SJSA1 (cell line): Measurements from ENCODE around the gene INSRR. TPM values are rescaled to one million over a fixed set of nuclear protein-coding genes. Genes with fewer than 3 reads are reported as not detected.
A peak's percentile ranks its signal among the peaks of the same experiment; 100 is the strongest.

Experiments used
- DNase-seq, 2 experiments: peaks; one replicate each; pipeline ENCODE4 v3.0.0-alpha.2; 2015 to 2020; ENCODE audit warnings: low spot score in 2 of 2, low read depth in 1 of 2
- H3K27ac ChIP-seq: fragments of 250-450 bp; sonication (Bioruptor Pico); 2 replicates; pipeline ENCODE4 v1.5.1; 2020; ENCODE audit warnings: mild to moderate bottlenecking, moderate library complexity
- H3K27me3 ChIP-seq: fragments of 250-450 bp; sonication (Bioruptor Pico); replicated peaks from 2 replicates; pipeline ENCODE4 v1.5.1; 2020; ENCODE audit warnings: mild to moderate bottlenecking, moderate library complexity
- H3K36me3 ChIP-seq: fragments of 250-450 bp; sonication (Bioruptor Pico); 2 replicates; pipeline ENCODE4 v1.5.1; 2020; ENCODE audit warnings: mild to moderate bottlenecking
- H3K4me1 ChIP-seq: fragments of 250-450 bp; sonication (Bioruptor Pico); replicated peaks from 2 replicates; pipeline ENCODE4 v1.6.1; 2021; ENCODE audit warnings: mild to moderate bottlenecking
- H3K4me3 ChIP-seq: fragments of 250-450 bp; sonication (Bioruptor Pico); 2 replicates; pipeline ENCODE4 v1.5.1; 2020; ENCODE audit warnings: mild to moderate bottlenecking
- H3K9me3 ChIP-seq: fragments of 250-450 bp; sonication (Bioruptor Pico); replicated peaks from 2 replicates; pipeline ENCODE4 v1.5.1; 2020; ENCODE audit warnings: mild to moderate bottlenecking
- total RNA-seq: library from RNA; depleted of rRNA; stranded (reverse); fragments of >200 nt; shearing (Covaris generic); gene quantifications from 2 replicates; pipeline ENCODE4 v1.2.3, GENCODE V29; 2014

INSRR gene
- total RNA-seq, 1 experiment from 2014 or later, result not detected

DNA sequence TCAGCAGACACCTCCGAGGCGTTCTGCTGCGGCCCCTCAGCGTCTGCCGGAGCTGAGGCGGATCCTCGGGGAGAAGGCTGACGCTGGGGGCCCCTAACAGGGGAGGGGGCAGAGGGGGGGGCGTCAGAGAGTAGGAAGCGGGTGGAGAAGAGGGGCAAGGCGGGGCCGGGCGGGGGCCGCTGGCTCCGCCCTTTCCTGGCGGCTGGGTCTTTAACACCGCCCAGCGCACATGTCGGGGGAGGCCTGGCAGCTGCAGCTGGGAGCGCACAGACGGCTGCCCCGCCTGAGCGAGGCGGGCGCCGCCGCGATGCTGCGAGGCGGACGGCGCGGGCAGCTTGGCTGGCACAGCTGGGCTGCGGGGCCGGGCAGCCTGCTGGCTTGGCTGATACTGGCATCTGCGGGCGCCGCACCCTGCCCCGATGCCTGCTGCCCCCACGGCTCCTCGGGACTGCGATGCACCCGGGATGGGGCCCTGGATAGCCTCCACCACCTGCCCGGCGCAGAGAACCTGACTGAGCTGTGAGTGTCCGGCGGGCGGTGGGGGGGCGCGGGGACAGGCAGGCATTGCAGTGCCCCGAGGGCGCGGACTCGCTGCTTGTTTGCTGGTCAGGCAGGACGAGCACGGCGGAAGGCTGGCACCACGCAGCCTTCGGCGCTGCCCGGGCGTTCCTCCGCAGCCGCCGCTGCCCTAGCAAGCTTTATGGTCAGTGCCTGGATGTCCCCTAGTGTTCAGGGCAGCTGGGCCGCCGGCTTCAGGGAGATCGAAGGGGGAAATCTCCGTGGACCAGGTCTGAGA, 1.9 kb upstream of the INSRR start, which contains the start of gene NTRK1:
NTRK1 (plus strand) TSS at position 238 of the 796 bp plus-strand sequence; CDS start at position 308, 70 bp downstream.
- H3K4me3 ChIP-seq, result no peak within 1 kb of the TSS
- H3K9me3 ChIP-seq, result 0 out of 2 replicates have a peak, but pooled peaks cover 2% of the 10 kb centered on the region
- no peaks in the 10 kb centered on the region for H3K36me3 ChIP-seq
- H3K27ac ChIP-seq, result no peak within 1 kb of the TSS
- H3K4me1 ChIP-seq, result peaks cover 21% of the 10 kb centered on the region
- no peak for DNase-seq
- H3K27me3 ChIP-seq, result peaks cover 74% of the 10 kb centered on the region

GRCh38 chr1:156860113-156860627, 1.3 kb upstream of the INSRR start:
- Histone ChIP-seq H3K9me3 (0 out of 2 replicates have a peak, but pooled peaks cover 2% of the 10 kb centered on the region), H3K4me3 (no peak overlapping the region), H3K27me3 (peaks cover 78% of the 10 kb centered on the region), H3K4me1 (peaks cover 21% of the 10 kb centered on the region), H3K27ac (no peak overlapping the region), H3K36me3 (no peaks in the 10 kb centered on the region)
- DNase-seq, result peak in 1 of 2 experiments; percentile 59

DNA sequence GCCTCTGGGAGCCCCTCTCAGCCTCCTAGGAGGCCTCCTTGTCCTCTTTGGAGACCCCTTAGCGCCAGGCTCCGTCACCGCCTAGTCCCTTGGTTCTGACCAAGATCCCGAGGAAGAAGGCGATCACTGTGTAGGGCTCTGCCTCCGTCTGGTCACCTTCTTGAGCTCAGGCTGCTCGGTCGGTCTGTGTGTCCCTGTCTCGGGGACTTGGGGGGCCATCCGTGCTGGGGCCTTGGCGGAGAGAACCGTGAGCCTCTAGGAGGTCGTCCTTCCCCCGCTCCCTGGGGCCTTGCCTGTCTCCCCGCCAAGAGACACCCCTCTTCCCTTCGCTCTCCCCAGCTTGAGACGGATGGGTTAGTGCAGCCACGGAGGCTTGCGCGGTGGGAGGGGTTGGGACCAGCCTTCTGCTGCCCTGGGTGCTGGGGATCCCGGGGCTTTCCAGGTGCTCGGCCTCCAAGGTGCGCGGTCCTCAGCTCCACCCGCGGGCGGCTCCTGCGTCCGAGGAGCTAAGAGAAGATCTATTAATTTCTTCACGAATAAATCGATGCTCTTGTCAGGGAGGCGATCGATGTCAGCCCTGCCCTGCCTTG, 701 bp upstream of the INSRR start:
- peaks cover 79% of the 10 kb centered on the region for H3K27me3 ChIP-seq
- H3K36me3 ChIP-seq, result no peaks in the 10 kb centered on the region
- no peak overlapping the region for H3K4me3 ChIP-seq
- H3K4me1 ChIP-seq, result peaks cover 21% of the 10 kb centered on the region
- H3K9me3 ChIP-seq, result 0 out of 2 replicates have a peak, but pooled peaks cover 2% of the 10 kb centered on the region
- DNase-seq, result no peak
- H3K27ac ChIP-seq, result no peak overlapping the region

GRCh38 chr1:156858555-156858956, 361 bp downstream of the INSRR start:
- peaks cover 21% of the 10 kb centered on the region for H3K4me1 ChIP-seq
- no peak overlapping the region for H3K4me3 ChIP-seq
- H3K27ac ChIP-seq, result no peak overlapping the region
- 0 out of 2 replicates have a peak, but pooled peaks cover 2% of the 10 kb centered on the region for H3K9me3 ChIP-seq
- DNase-seq, result no peak
- H3K36me3 ChIP-seq, result no peaks in the 10 kb centered on the region
- peaks cover 85% of the 10 kb centered on the region for H3K27me3 ChIP-seq

DNA sequence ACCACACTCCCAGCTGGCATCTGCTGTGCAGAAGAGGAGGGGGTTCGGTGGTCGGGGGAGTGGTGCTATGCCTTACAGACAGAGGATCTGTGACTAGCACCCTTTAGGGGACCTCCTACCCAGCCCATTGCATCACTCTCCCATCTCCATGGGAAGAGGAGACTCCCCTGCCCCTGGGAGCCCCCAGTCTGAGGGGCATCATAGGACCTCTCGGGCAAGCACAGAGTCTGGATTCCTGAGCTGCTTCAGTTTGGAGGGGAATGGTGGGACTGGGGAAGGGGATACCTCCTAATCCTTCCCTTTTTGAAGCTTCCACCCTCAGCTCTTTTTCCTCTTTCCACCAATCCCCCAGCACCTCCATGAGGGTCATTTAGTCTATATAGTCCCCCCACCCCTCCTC, 1.4 kb downstream of the INSRR start:
- DNase-seq, result no peak
- Histone ChIP-seq H3K4me1 (peaks cover 21% of the 10 kb centered on the region), H3K36me3 (no peaks in the 10 kb centered on the region), H3K27ac (no peak overlapping the region), H3K9me3 (0 out of 2 replicates have a peak, but pooled peaks cover 2% of the 10 kb centered on the region), H3K4me3 (no peak overlapping the region), H3K27me3 (peaks cover 75% of the 10 kb centered on the region)

DNA sequence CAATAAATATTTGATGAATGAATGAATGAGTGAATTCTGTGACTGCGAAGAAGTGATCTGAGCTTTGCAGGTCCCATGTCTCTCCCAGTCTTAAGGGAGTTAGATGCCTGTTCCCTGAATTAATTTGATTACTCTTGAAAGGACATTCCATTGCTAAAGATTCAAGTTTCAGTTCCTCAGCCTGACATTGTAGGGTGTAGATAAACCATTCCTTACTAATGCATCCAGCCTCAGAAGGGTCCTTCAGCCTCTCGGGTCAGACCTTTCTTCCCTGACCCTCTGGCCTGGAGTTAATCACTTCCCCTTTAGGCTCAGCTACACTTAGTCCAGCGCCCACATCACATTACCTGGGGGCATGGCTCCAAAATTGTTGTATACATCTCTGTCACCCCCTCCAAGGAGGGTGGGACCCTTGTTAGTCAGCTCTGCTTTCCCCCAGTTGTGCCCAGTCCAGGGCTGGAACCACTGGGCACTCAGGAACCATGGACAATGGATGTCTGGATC, 2.6 kb downstream of the INSRR start:
- Histone ChIP-seq H3K27me3 (peaks cover 64% of the 10 kb centered on the region), H3K27ac (no peak overlapping the region)

GRCh38 chr1:156854634-156855033, 4.3 kb downstream of the INSRR start:
- Histone ChIP-seq H3K36me3 (no peaks in the 10 kb centered on the region), H3K4me3 (no peak overlapping the region), H3K4me1 (peaks cover 5% of the 10 kb centered on the region), H3K27me3 (peaks cover 47% of the 10 kb centered on the region), H3K9me3 (0 out of 2 replicates have a peak, but pooled peaks cover 2% of the 10 kb centered on the region), H3K27ac (no peak overlapping the region)
- DNase-seq, result no peak

More for the DNA sequence above, 2.6 kb downstream of the INSRR start:
- H3K36me3 ChIP-seq, result no peaks in the 10 kb centered on the region
- no peak for DNase-seq
- H3K9me3 ChIP-seq, result 0 out of 2 replicates have a peak, but pooled peaks cover 2% of the 10 kb centered on the region
- H3K4me3 ChIP-seq, result no peak overlapping the region
- H3K4me1 ChIP-seq, result peaks cover 21% of the 10 kb centered on the region

- Histone ChIP-seq H3K27me3 (peaks cover 39% of the 10 kb centered on the region), H3K4me3 (no peak overlapping the region), H3K9me3 (0 out of 2 replicates have a peak, but pooled peaks cover 2% of the 10 kb centered on the region), H3K36me3 (no peaks in the 10 kb centered on the region), H3K4me1 (no peaks in the 10 kb centered on the region), H3K27ac (no peak overlapping the region)
- DNase-seq, result no peak
These were observed 5.2 kb downstream of the INSRR start for GRCh38 chr1:156853761-156854160.

DNA sequence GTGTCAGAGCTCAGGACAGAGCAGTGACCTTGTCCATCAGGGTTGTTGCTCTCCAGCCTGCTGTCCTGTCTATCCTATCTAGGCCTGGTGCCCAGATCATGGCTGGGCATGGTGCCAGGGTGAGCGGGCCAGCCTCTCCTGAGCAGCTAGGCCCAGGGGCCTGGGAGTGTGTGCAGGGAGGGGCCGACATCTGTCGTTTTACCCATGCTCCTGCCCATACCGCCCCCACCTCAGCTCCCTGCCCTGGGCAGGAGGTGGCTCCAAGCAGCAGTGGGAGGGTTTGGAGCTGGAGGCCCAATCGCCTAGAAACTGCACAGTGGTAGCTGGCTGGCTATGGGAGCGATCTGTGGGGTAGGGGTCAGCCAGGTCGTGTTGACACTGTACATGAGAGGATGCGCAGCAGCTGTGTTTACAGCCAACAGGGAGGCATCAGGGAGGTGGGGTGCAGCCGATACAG, 6.5 kb downstream of the INSRR start:
- no peak for DNase-seq
- no peaks in the 10 kb centered on the region for H3K36me3 ChIP-seq
- H3K27ac ChIP-seq, result no peak overlapping the region
- H3K4me3 ChIP-seq, result no peak overlapping the region
- H3K9me3 ChIP-seq, result no peaks in the 10 kb centered on the region
- peaks cover 30% of the 10 kb centered on the region for H3K27me3 ChIP-seq
- H3K4me1 ChIP-seq, result no peaks in the 10 kb centered on the region

DNA sequence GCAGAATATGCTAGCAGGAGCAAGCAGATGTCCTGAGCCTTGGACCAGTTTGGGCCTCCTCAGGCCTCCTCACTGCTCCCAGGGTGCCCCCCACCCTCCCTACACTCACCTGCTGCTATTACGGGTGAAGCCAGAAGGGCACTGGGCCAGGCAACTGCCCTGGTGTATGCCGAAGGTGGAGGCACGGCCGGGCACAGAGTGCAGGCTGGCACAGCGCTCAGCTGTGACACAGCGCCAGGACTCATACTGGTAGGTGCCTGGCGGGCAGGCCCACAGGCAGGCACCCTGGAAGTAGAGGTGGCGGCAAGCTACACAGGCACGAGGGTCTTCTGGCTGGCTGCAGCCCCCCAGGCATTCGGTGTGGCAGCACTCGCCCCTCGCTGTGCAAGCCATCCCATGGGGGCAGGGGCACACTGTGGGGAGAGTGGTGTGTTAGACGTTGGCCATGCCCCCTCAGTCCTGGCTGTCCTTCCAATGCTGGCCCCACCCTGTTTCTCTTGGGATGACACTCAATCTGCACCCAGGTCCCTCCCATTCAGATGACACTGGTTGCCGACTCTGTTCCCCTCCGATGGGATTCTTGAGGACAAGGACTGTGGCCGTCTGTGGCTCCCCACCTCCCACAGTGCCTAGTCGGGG, 7.0 kb downstream of the INSRR start:
- Histone ChIP-seq H3K27me3 (peaks cover 25% of the 10 kb centered on the region), H3K4me3 (no peak overlapping the region), H3K4me1 (no peaks in the 10 kb centered on the region), H3K9me3 (no peaks in the 10 kb centered on the region), H3K36me3 (no peaks in the 10 kb centered on the region), H3K27ac (no peak overlapping the region)
- no peak for DNase-seq

GRCh38 chr1:156849151-156849496, 9.8 kb downstream of the INSRR start:
- DNase-seq, result no peak
- Histone ChIP-seq H3K9me3 (no peaks in the 10 kb centered on the region), H3K4me1 (no peaks in the 10 kb centered on the region), H3K27me3 (peaks cover 9% of the 10 kb centered on the region), H3K36me3 (no peaks in the 10 kb centered on the region), H3K27ac (no peak overlapping the region), H3K4me3 (no peak overlapping the region)

DNA sequence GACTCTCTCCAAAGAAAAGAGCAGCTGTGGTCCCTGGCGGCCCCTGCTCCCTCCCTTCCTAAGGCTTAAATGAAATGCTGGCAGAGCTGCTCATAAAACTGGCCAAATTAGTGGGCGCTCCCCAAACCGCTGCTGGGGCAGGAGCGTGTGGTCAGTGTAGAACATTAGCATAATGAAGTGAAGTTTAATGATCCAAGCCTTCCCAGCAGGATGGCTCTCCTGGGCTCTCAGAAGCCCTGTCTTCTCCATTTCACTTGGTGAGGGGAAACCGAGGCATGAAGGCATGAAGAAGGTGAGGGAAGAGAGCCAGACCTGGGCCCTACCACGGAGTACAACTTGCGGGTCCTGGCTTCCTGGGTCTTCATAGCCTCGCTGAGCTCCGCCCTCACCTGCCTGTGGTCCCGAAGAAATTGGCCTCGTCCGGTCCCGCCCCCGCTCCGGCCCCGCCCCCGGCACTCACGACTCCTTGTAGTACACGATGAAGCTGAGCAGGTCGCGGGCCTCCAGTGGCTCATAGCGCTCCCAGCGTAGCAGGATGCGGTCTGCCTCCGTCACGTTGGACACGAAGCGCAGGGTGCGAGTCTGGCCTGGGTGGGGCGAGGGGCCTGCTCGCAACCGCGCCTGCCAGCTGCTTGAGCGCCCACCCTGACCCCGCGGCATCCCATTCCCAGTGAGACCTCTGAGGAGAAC, 10.3 kb downstream of the INSRR start:
- Histone ChIP-seq H3K4me1 (no peaks in the 10 kb centered on the region), H3K9me3 (no peaks in the 10 kb centered on the region), H3K27me3 (peaks cover 5% of the 10 kb centered on the region), H3K27ac (no peak overlapping the region), H3K4me3 (no peak overlapping the region), H3K36me3 (no peaks in the 10 kb centered on the region)
- DNase-seq, result no peak
